AG04449 (cell line): ENCODE measurements around the gene ACER3.

ENCODE experiments used
- CTCF ChIA-PET: fragments of 350-600 bp; formaldehyde crosslinking; extraction: SDS; loops from one replicate; lab custom pipeline; 2021; ENCODE audit warnings: antibody characterized with exemption; lab: Yijun Ruan, JAX
- POLR2A ChIA-PET: fragments of 400-600, 350-600 bp; formaldehyde crosslinking; extraction: SDS; loops from one replicate; lab custom pipeline; 2020; ENCODE audit warnings: antibody characterized with exemption, inconsistent platforms; lab: Yijun Ruan, JAX
- DNase-seq: peaks from one replicate; pipeline ENCODE4 v3.0.0-alpha.2; 2010; ENCODE audit warnings: low read depth, low spot score
- H3K4me3 ChIP-seq: 2 replicates; pipeline ENCODE4 v1.5.1; 2011; ENCODE audit warnings: low read depth, mild to moderate bottlenecking, control low read depth, low read length
- CTCF ChIP-seq: IDR thresholded peaks from one replicate; pipeline ENCODE4 v1.5.1; 2011; ENCODE audit warnings: mild to moderate bottlenecking, moderate library complexity, low read length, control low read depth, inconsistent platforms; ENCODE audit not compliant: insufficient read depth; ENCODE audit errors: missing control alignments

The ACER3 gene

DNA sequence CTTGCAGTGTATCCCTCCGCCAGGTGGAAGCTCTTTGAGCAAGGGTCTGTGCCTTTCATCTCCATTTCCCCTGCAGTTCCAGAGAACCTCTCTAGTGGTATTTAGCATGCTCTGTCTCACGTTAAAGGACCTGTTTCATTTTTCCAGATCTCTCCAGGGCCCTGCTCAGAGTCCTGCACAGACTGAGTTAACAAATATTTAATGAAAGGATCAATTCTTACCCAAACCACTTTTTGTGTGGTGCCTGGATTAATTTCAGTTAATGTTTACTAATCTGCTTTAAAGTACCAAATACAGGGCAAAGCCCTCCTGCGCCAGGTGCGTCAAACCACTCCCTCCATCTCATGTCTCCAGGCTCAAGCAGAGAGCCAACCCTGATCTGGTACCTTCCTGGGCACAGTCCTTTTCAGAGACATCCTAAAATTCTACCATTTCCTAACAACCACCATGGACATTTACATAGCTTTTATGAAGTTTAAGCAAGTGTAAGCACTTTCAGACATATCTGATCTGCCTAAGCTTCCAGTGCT is 18.7 kb upstream of the ACER3 start:
- no peak overlapping the region for H3K4me3 ChIP-seq
- DNase-seq, result no peak
- POLR2A ChIA-PET, result no interaction called here
- TF ChIP-seq CTCF, result no peak
- CTCF ChIA-PET, result no interaction called here

DNA sequence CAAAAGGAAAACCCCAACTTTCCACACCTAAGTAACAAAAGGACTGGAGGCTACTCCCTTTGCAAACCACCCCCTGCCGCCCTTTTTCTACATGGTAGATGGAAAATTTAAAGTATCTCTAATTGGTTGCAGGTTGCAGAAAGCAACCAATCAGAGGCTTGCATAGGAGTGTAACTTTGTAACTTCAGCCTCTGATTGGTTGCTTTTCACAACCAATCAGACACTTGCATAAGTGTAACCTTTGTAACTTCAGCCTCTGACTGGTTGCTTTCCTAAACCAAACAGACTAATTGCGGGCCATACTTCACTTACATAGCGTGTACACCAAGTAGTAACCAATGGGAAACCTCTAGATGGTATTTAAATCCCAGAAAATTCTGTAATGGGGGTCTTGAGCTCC is 16.8 kb upstream of the ACER3 start:
- H3K4me3 ChIP-seq, result no peak overlapping the region
- no peak for TF ChIP-seq CTCF
- ChIA-PET POLR2A (no interaction called here), CTCF (interaction anchor here (1.0 to 1.5 kb wide), 3 partner anchors 9 to 109 kb away, joined by 3 read pairs; no protein-coding TSS in a partner anchor)
- DNase-seq, result no peak

DNA sequence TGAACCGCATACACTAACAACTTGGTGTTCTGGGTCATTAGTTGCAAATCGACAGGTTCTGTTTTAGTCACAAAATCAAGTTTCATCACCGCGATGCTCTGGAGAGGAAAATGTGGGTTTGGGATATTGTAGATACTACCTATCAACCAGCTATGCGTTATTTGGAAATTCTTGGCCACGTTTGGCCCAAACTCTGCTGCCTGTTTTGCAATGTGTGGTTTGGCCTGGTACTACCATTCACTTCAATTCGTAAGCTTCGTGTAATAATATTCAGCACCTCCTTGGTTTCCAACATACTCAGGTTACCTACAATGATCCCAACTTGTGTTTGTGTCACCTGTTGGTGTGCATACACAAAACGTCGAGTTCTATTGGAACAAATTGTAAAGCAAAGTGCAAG is 16.2 kb upstream of the ACER3 start:
- ChIA-PET CTCF (interaction anchor here (1.0 to 1.5 kb wide), 2 partner anchors 9 to 109 kb away, joined by 3 read pairs; no protein-coding TSS in a partner anchor), POLR2A (no interaction called here)
- H3K4me3 ChIP-seq, result no peak overlapping the region
- TF ChIP-seq CTCF, result no peak
- no peak for DNase-seq

DNA sequence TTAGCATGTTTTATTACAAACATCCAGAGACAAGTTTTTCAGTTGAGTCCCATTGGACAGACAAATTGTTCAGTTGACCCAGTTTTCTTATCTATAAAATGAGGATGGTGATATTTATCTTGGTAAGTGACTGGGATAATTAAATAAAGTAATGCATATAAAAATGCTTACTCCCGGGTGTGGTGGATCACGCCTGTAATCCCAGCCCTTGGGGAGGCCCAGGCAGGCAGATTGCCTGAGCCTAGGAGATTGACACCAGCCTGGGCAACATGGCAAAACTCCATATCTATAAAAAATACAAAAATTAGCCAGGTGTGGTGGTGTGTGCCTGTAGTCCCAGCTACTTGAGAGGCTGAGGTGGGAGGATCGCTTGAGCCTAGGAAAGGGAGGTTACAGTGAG is 15.6 kb upstream of the ACER3 start:
- POLR2A ChIA-PET, result no interaction called here
- H3K4me3 ChIP-seq, result no peak overlapping the region
- no peak for DNase-seq
- CTCF ChIA-PET, result interaction anchor here (1.0 kb wide), 1 partner anchor 10 kb away, joined by 3 read pairs; no protein-coding TSS in a partner anchor
- no peak for TF ChIP-seq CTCF

DNA sequence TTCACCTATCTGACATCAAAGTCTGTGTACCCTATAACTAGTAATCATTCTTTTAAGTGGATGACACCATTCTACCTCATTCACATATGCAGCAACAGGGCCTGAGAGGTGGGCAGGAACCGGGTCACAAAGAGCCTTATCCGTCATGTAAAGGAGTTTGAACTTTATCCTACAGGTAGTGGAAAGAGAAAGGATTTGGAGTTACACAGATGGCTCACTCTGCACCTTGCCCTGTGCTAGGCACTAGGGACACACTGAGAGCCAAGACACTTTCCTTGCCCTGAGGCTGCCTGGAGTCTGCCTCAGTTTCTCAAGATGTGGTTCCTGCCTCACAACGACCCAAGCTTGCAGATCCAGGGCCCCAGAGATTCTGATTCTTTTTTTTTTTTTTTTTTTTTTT is 14.3 kb upstream of the ACER3 start:
- no peak overlapping the region for H3K4me3 ChIP-seq
- DNase-seq, result no peak
- POLR2A ChIA-PET, result no interaction called here
- no peak for TF ChIP-seq CTCF
- CTCF ChIA-PET, result no interaction called here

DNA sequence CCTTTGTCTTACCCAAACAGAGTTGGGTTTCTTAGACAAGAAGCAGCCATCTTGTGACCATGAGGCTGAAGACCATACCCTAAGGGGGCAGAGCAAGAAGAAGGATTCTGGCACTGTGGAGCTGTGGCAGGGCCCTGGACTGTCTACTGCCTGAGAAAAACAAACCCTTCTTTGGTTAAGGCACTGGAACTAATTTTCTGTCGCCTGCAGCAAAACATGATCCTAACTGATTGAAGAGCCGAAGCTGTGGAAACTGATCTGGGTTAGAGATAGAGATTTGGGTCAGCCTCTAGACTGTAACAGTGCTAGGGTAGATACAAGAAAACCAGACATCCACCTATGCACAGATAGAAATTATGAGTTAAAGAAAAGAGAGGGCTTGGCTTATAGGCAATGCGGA is 11.3 kb upstream of the ACER3 start:
- no peak for DNase-seq
- TF ChIP-seq CTCF, result no peak
- CTCF ChIA-PET, result interaction anchor here (1.1 to 4.8 kb wide), 2 partner anchors 70 to 115 kb away, joined by 4 to 21 read pairs; no protein-coding TSS in a partner anchor
- H3K4me3 ChIP-seq, result no peak overlapping the region
- POLR2A ChIA-PET, result no interaction called here
